ENCODE results near the gene ANO2. TPM values are rescaled to one million over a fixed set of nuclear protein-coding genes. Genes with fewer than 3 reads are reported as not detected.

Gene ANO2
- total and polyA plus RNA-seq, 7 experiments from 2014 or later, result not detected

DNA sequence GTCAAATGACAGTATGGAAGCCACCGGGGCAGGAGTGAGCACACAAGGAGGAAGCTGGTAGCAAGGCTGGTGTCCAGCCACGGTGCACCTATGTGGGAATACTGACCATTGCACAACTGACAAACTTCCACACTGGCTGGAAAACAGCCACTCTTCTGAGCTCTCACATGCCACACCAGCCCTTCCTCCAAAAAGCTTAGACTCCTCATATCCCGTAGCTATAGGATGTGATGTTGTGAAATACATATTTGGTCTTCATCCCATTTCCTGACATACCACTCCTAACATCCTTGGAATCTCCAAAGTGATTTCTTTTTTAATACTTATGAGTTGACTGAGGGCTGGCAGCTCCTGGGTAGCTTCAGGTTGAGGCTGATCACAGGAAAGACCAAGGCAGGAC lies 409.5 kb downstream of the ANO2 start:
- Mint-ChIP-seq H3K27ac (no peak overlapping the region), H3K36me3 (peaks cover 0 to 7% (median 0%) of the 10 kb centered on the region in 5 donors), H3K9me3 (peaks cover 0 to 21% (median 7%) of the 10 kb centered on the region in 11 donors), H3K4me1 (no peaks in the 10 kb centered on the region), H3K4me3 (no peak overlapping the region), H3K27me3 (peaks cover 13 to 50% (median 38%) of the 10 kb centered on the region in 5 donors)
- Histone ChIP-seq H3K27ac (ENCODE audit: low read depth, low read length) (no peak overlapping the region), H3K36me3 (ENCODE audit: control insufficient read depth in 2 of 3, insufficient read depth in 3 of 3, low read length in 3 of 3) (no peaks in the 10 kb centered on the region), H3K27me3 (ENCODE audit: control insufficient read depth in 2 of 2, insufficient read depth in 2 of 2, low read length in 2 of 2) (no peaks in the 10 kb centered on the region), H3K4me3 (ENCODE audit: low read length) (no peak overlapping the region), H3K9me3 (ENCODE audit: control insufficient read depth in 2 of 3, low read length in 3 of 3) (peaks cover 0 to 4% (median 0%) of the 10 kb centered on the region in 3 experiments), H3K4me1 (ENCODE audit: control insufficient read depth in 2 of 2, insufficient read depth in 2 of 2, low read length in 2 of 2) (no peaks in the 10 kb centered on the region)
- POLR2A ChIA-PET, result no interaction called here
- intact Hi-C loops (cut with micrococcal nuclease), result no loop called here
- CTCF ChIA-PET, result no interaction called here
- ATAC-seq, result no peak
- DNase-seq, result no peak

DNA sequence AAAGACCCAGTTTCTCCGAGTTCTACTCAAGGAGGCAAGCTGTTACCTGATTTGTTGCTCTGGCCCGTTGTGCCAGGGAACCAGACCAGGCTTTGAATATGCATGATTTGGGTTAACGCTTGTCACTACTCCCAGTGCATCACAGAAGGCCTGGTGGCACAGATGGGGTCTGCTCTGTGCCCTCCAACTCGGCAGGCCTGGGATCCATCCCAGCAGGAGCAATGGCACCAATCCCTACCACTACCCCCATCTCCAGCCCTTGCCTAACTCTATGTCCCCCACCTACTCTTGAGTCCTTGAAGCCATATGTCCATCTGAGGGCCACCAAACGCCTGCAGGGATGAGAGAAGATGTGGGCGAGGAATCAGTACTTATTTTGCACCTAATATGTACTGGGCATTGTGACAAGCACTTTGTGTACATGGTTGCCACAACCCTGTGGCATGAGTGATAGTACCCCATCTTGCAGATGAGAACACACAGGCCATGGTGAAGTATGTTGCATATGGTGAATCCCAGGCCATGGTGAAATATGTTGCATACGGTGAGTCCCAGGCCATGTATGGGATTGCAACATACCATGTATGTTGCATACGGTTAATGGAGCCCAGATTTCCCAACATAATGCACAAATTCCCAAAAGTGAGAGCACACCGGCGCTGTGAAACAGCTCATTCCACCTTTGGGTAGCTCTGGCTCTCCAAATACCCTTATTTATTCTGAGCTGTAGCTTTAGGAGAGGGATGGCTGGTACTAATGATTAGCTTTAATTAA lies 410.4 kb downstream of the ANO2 start:
- ATAC-seq (no peak), DNase-seq (no peak)
- Histone ChIP-seq H3K4me1 (ENCODE audit: control insufficient read depth in 2 of 2, insufficient read depth in 2 of 2, low read length in 2 of 2) (no peaks in the 10 kb centered on the region), H3K27ac (ENCODE audit: low read depth, low read length) (no peak overlapping the region), H3K36me3 (ENCODE audit: control insufficient read depth in 2 of 3, insufficient read depth in 3 of 3, low read length in 3 of 3) (no peaks in the 10 kb centered on the region), H3K4me3 (ENCODE audit: low read length) (no peak overlapping the region), H3K27me3 (ENCODE audit: control insufficient read depth in 2 of 2, insufficient read depth in 2 of 2, low read length in 2 of 2) (no peaks in the 10 kb centered on the region), H3K9me3 (ENCODE audit: control insufficient read depth in 2 of 3, low read length in 3 of 3) (peaks cover 0 to 4% (median 0%) of the 10 kb centered on the region in 3 experiments)
- peaks cover 0 to 7% (median 0%) of the 10 kb centered on the region in 5 donors for H3K36me3 Mint-ChIP-seq
- ChIA-PET POLR2A (no interaction called here), CTCF (no interaction called here)
- H3K4me3 Mint-ChIP-seq, result no peak overlapping the region
- H3K27me3 Mint-ChIP-seq, result peaks cover 13 to 51% (median 38%) of the 10 kb centered on the region in 5 donors
- H3K4me1 Mint-ChIP-seq, result no peaks in the 10 kb centered on the region
- no peak overlapping the region for H3K27ac Mint-ChIP-seq
- intact Hi-C loops (cut with micrococcal nuclease), result no loop called here
- peaks cover 0 to 21% (median 7%) of the 10 kb centered on the region in 11 donors for H3K9me3 Mint-ChIP-seq

DNA sequence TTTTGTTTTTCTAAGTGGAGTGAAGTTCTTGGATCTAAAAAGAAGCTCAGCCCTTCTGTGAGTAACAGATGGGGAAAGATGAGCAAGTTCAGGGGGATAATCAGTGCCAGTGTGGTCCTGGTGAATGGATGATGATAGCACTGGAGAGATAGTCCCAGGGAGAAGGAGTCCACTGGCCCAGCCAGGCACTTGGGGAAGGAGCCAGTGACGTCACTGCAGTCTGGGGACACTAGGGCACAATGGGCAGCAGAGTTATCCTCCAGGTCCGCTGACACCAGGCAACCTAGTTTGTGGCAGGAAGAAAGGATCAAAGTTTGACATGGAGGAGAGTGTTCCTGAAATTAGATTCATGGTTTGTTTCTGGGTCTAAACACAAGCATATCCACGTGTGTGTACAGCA lies 411.7 kb downstream of the ANO2 start:
- intact Hi-C loops (cut with micrococcal nuclease), result no loop called here
- Histone ChIP-seq H3K4me3 (ENCODE audit: low read length) (no peak overlapping the region), H3K36me3 (ENCODE audit: control insufficient read depth in 2 of 3, insufficient read depth in 3 of 3, low read length in 3 of 3) (no peaks in the 10 kb centered on the region), H3K27me3 (ENCODE audit: control insufficient read depth in 2 of 2, insufficient read depth in 2 of 2, low read length in 2 of 2) (no peaks in the 10 kb centered on the region), H3K9me3 (ENCODE audit: control insufficient read depth in 2 of 3, low read length in 3 of 3) (peaks cover 0 to 4% (median 0%) of the 10 kb centered on the region in 3 experiments), H3K27ac (ENCODE audit: low read depth, low read length) (no peak overlapping the region), H3K4me1 (ENCODE audit: control insufficient read depth in 2 of 2, insufficient read depth in 2 of 2, low read length in 2 of 2) (no peaks in the 10 kb centered on the region)
- ATAC-seq, result no peak
- H3K4me3 Mint-ChIP-seq, result no peak overlapping the region
- H3K36me3 Mint-ChIP-seq, result peaks cover 0 to 7% (median 0%) of the 10 kb centered on the region in 5 donors
- no peaks in the 10 kb centered on the region for H3K4me1 Mint-ChIP-seq
- peaks cover 11 to 51% (median 38%) of the 10 kb centered on the region in 5 donors for H3K27me3 Mint-ChIP-seq
- CTCF ChIA-PET, result no interaction called here
- no peak for DNase-seq
- H3K9me3 Mint-ChIP-seq, result peaks cover 0 to 17% (median 8%) of the 10 kb centered on the region in 11 donors
- H3K27ac Mint-ChIP-seq, result no peak overlapping the region
- POLR2A ChIA-PET, result no interaction called here

DNA sequence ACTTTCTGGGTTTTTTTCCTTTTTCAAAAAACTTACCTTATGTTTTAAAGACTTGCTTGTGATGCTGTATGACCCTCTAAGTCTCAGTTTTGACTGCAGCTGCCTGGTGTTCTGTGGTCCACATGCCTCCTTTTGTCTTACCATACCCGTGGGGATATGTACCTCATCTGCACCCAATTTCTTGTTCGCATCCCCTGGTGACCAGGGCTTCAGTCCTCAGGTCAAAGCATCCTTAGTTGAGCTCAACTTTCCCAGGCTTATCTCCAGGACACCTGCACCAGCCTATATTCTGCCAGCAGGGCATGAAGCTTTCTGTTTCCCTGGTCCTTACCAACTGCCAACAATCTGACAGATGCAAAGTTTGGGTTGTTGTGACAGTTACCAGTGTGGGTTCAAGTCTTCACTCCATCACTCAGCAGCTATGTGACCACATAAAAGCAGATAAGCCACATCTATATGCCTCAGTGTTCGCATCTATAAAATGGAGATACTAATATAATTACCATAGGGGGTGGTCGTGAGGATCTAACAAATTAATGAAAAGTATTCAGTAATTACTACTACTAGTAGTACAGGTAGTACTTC lies 419.2 kb downstream of the ANO2 start:
- ChIA-PET CTCF (no interaction called here), POLR2A (no interaction called here)
- no peaks in the 10 kb centered on the region for H3K36me3 Mint-ChIP-seq
- DNase-seq (no peak), ATAC-seq (no peak)
- H3K27me3 Mint-ChIP-seq, result peaks cover 6 to 19% (median 7%) of the 10 kb centered on the region in 5 donors
- no peak overlapping the region for H3K4me3 Mint-ChIP-seq
- intact Hi-C loops (cut with micrococcal nuclease), result no loop called here
- Histone ChIP-seq H3K36me3 (ENCODE audit: control insufficient read depth in 2 of 3, insufficient read depth in 3 of 3, low read length in 3 of 3) (no peaks in the 10 kb centered on the region), H3K9me3 (ENCODE audit: control insufficient read depth in 2 of 3, low read length in 3 of 3) (no peaks in the 10 kb centered on the region), H3K27ac (ENCODE audit: low read depth, low read length) (no peak overlapping the region), H3K4me3 (ENCODE audit: low read length) (no peak overlapping the region), H3K4me1 (ENCODE audit: control insufficient read depth in 2 of 2, insufficient read depth in 2 of 2, low read length in 2 of 2) (no peaks in the 10 kb centered on the region), H3K27me3 (ENCODE audit: control insufficient read depth in 2 of 2, insufficient read depth in 2 of 2, low read length in 2 of 2) (no peaks in the 10 kb centered on the region)
- H3K4me1 Mint-ChIP-seq, result no peaks in the 10 kb centered on the region
- no peak overlapping the region for H3K27ac Mint-ChIP-seq
- peaks cover 0 to 5% (median 0%) of the 10 kb centered on the region in 11 donors for H3K9me3 Mint-ChIP-seq

DNA sequence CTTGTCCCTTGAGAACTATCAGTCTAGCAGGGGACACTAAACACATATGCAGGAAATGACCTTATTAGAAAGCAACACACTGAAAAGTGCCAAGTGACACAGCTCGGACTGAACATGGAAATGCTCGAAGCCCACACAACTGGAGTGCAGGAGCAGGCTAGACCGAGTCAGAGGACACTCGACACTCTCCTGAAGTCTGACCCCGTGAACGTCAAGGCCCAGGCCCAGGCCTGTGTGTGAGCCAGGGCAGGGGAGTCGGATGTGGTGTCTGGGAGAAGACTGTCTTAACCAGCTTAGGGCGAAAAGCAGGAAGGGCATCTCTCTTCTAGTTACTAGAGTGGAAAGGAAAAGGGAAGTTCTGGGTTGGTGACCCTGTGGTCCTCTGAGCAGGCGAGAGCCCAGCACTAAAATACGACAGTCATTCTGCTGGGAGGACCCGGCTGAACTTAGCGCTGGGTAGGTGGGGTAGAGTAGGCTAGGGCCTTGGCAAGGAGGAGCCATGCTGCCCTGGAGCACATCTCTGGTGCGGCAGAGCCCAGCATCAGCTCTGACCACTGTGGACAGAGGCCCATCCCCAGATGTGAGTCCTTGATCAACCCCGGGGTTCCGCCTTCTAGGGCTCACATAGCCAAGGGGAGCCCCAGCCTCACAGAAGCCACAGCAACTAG lies 420.2 kb downstream of the ANO2 start:
- Mint-ChIP-seq H3K9me3 (peaks cover 0 to 5% (median 0%) of the 10 kb centered on the region in 11 donors), H3K27ac (no peak overlapping the region), H3K36me3 (no peaks in the 10 kb centered on the region), H3K4me1 (no peaks in the 10 kb centered on the region), H3K4me3 (no peak overlapping the region), H3K27me3 (peaks cover 3 to 15% (median 6%) of the 10 kb centered on the region in 5 donors)
- Histone ChIP-seq H3K36me3 (ENCODE audit: control insufficient read depth in 2 of 3, insufficient read depth in 3 of 3, low read length in 3 of 3) (no peaks in the 10 kb centered on the region), H3K27ac (ENCODE audit: low read depth, low read length) (no peak overlapping the region), H3K27me3 (ENCODE audit: control insufficient read depth in 2 of 2, insufficient read depth in 2 of 2, low read length in 2 of 2) (no peaks in the 10 kb centered on the region), H3K4me1 (ENCODE audit: control insufficient read depth in 2 of 2, insufficient read depth in 2 of 2, low read length in 2 of 2) (no peaks in the 10 kb centered on the region), H3K9me3 (ENCODE audit: control insufficient read depth in 2 of 3, low read length in 3 of 3) (no peaks in the 10 kb centered on the region), H3K4me3 (ENCODE audit: low read length) (no peak overlapping the region)
- CTCF ChIA-PET, result no interaction called here
- POLR2A ChIA-PET, result no interaction called here
- no peak for ATAC-seq
- intact Hi-C loops (cut with micrococcal nuclease), result no loop called here
- no peak for DNase-seq

DNA sequence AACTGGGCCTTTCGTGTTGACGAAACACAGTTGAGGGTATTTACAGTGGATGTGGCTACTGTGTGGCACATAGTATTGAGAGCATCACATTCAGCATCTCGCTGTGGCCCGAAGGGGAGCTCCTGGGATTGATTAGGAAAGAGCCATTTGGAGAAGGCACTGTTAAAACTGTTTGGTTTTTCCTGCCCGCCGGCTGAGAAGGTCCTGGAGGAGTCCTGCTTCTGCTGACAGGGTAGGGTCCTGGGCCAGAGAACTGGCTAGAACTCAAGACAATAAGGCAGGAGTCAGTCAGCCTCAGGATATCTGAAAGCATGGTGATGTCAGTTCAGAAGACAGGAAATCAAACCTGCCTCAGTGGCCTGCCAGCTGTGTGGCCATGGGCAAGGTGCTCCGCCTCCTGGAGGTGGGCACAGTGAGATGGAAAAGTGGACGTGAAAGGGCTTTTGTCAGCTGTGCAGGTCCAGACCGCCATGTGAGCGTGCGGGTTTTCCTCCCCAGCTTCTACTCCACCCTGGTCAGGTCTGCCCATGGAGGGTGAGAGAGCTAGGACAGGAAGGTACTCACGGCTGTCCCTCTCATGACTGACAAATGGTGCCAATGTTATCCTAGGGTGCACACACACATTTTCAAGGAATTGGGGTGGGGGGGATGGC lies 420.8 kb downstream of the ANO2 start:
- Histone ChIP-seq H3K4me3 (ENCODE audit: low read length) (no peak overlapping the region), H3K27me3 (ENCODE audit: control insufficient read depth in 2 of 2, insufficient read depth in 2 of 2, low read length in 2 of 2) (no peaks in the 10 kb centered on the region), H3K36me3 (ENCODE audit: control insufficient read depth in 2 of 3, insufficient read depth in 3 of 3, low read length in 3 of 3) (no peaks in the 10 kb centered on the region), H3K9me3 (ENCODE audit: control insufficient read depth in 2 of 3, low read length in 3 of 3) (no peaks in the 10 kb centered on the region), H3K4me1 (ENCODE audit: control insufficient read depth in 2 of 2, insufficient read depth in 2 of 2, low read length in 2 of 2) (no peaks in the 10 kb centered on the region), H3K27ac (ENCODE audit: low read depth, low read length) (no peak overlapping the region)
- Mint-ChIP-seq H3K9me3 (peaks cover 0 to 2% (median 0%) of the 10 kb centered on the region in 11 donors), H3K4me3 (no peak overlapping the region), H3K27me3 (peaks cover 2 to 12% (median 5%) of the 10 kb centered on the region in 5 donors), H3K27ac (no peak overlapping the region), H3K4me1 (no peaks in the 10 kb centered on the region), H3K36me3 (no peaks in the 10 kb centered on the region)
- intact Hi-C loops (cut with micrococcal nuclease), result no loop called here
- no peak for DNase-seq
- POLR2A ChIA-PET, result no interaction called here
- CTCF ChIA-PET, result interaction anchor here (0.7 kb wide), 1 partner anchor 68 kb away, joined by 3 read pairs; no protein-coding TSS in a partner anchor
- ATAC-seq, result no peak

All from naive thymus-derived CD4-positive, alpha-beta T cell (primary cell).